Measurements from ENCODE around the gene IL22RA1.

IL22RA1 gene

GRCh38 chr1:24142546-24143534, at the start of gene IL22RA1:
IL22RA1 (minus strand) TSS chr1:24143140; CDS start chr1:24143082, 58 bp downstream.
- DNase-seq, result peak; percentile 28

GRCh38 chr1:24191860-24192259, 48.9 kb upstream of the IL22RA1 start:
- no peak for DNase-seq

GRCh38 chr1:24190983-24191461, 48.1 kb upstream of the IL22RA1 start:
- no peak for DNase-seq

- no peak for DNase-seq
Observed at GRCh38 chr1:24189528-24189927, 46.6 kb upstream of the IL22RA1 start.

- peak; percentile 86 for DNase-seq
Observed at GRCh38 chr1:24186993-24187790, 44.3 kb upstream of the IL22RA1 start, which contains the start of gene IFNLR1. IFNLR1 (minus strand) TSS chr1:24187289; CDS start chr1:24187248, 41 bp downstream.

- no peak for DNase-seq
Observed at GRCh38 chr1:24186711-24186992, 43.7 kb upstream of the IL22RA1 start.

- DNase-seq, result no peak
Observed at GRCh38 chr1:24186031-24186710, 43.2 kb upstream of the IL22RA1 start.

- no peak for DNase-seq
Observed at GRCh38 chr1:24185076-24185475, 42.1 kb upstream of the IL22RA1 start.

GRCh38 chr1:24182061-24182460, 39.1 kb upstream of the IL22RA1 start:
- no peak for DNase-seq

- DNase-seq, result no peak
Observed at GRCh38 chr1:24181619-24182018, 38.7 kb upstream of the IL22RA1 start.

- no peak for DNase-seq
Observed at GRCh38 chr1:24180676-24181075, 37.7 kb upstream of the IL22RA1 start.

GRCh38 chr1:24179251-24179840, 36.4 kb upstream of the IL22RA1 start:
- DNase-seq, result no peak

- DNase-seq, result no peak
Observed at GRCh38 chr1:24178407-24178806, 35.5 kb upstream of the IL22RA1 start.

- DNase-seq, result no peak
Observed at GRCh38 chr1:24177161-24177560, 34.2 kb upstream of the IL22RA1 start.

- no peak for DNase-seq
Observed at GRCh38 chr1:24175033-24175755, 32.3 kb upstream of the IL22RA1 start.

- no peak for DNase-seq
Observed at GRCh38 chr1:24173638-24174575, 31.0 kb upstream of the IL22RA1 start.

- no peak for DNase-seq
Observed at GRCh38 chr1:24172598-24172997, 29.7 kb upstream of the IL22RA1 start.

- no peak for DNase-seq
Observed at GRCh38 chr1:24169286-24169685, 26.3 kb upstream of the IL22RA1 start.

- no peak for DNase-seq
Observed at GRCh38 chr1:24168245-24168644, 25.3 kb upstream of the IL22RA1 start.

GRCh38 chr1:24167008-24167407, 24.1 kb upstream of the IL22RA1 start:
- DNase-seq, result no peak

GRCh38 chr1:24165500-24165899, 22.6 kb upstream of the IL22RA1 start:
- DNase-seq, result no peak

Data from NCI-H146 (cell line).